ENCODE results near the gene MCRS1.
A peak's percentile ranks its signal among the peaks of the same experiment; 100 is the strongest.
"Not testable (repeated sequence)": the region's sequence is repeated elsewhere in the genome, so short reads cannot be mapped to it uniquely, and the experiment has no call there.

MCRS1 gene, protein sequence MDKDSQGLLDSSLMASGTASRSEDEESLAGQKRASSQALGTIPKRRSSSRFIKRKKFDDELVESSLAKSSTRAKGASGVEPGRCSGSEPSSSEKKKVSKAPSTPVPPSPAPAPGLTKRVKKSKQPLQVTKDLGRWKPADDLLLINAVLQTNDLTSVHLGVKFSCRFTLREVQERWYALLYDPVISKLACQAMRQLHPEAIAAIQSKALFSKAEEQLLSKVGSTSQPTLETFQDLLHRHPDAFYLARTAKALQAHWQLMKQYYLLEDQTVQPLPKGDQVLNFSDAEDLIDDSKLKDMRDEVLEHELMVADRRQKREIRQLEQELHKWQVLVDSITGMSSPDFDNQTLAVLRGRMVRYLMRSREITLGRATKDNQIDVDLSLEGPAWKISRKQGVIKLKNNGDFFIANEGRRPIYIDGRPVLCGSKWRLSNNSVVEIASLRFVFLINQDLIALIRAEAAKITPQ

DNA sequence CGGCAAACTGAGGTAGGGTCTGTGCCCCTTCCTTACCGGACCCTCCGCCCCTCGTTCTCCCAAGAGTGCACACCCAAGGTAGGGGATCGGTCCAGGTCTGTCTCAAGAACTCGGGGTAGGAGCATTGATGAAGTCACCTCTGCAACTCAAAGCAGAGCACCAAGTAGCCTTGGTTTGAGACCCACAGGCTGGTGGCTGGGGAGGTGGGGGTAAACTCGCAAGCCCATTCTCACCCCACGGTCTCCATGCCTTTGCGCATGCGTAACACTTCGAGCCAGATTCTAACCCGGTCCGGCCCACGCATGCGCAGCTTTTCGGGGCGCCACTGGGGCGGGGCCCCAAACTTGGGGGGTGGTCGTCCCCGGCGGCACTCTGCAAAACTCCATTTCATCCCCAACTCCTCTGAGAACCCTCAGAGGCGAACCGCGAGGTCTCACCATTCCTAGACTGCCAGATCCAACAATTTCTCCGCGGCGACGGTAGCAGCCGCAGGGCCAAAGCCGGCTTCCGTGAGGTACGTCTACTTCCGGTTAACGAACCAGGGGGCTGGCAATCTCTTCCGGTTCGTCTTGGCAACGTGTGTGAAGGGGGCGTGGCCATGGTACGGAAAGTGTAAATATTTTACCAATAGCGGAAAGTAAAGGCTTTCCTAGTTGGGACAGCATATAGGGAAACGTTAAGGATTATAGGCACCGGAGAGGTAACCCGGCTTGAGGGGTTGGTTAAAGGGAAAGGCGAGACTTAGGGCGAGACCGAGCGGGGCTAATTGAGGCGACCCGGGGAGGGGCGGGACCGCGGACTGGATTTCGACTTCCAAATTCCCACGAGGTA lies at the start of gene MCRS1:
TSS of gene MCRS1 (minus strand) at position 532 of the 831 bp plus-strand sequence. CDS start 1,411 bp downstream, outside the sequence.
- DNase-seq (ENCODE audit: low read depth), result peak; percentile 77

- DNase-seq (ENCODE audit: low read depth), result no peak
These were observed 48.7 kb upstream of the MCRS1 start for GRCh38 chr12:49616533-49617219.

DNA sequence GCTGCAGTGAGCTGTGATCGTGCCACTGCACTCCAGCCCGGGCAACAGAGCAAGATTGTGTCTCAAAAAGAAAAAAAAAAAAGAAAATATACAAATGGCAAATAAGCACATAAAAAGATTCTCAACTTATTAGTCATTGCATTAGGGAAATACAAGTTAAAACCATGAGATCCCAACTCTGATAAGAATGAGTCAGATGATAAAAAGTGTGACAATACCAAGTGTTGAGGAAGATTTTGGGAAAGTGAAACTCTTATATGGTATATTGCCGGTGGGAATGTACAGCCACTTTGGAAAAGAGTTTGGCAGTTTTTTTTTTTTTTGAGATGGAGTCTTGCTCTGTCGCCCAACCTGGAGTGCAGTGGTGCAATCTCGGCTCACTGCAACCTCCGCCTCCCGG lies 47.8 kb upstream of the MCRS1 start:
- no peak for DNase-seq (ENCODE audit: low read depth)

DNA sequence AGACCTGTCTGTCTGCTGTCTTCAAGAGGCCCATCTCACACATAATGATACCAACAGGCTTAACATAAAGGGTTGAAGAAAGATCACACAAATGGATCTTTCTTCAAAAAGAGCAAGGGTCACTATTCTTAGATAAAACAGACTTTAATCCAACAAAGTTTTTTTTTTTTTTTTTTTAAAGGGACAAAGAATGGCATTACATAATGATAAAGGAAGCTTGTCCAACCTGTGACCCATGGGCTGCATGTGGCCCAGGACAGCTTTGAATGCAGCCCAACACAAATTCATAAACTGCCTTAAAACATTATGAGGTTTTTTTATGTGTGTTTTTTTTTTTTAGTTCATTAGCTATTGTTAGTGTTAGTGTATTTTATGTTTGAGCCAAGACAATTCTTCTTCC lies 44.3 kb upstream of the MCRS1 start:
- DNase-seq (ENCODE audit: low read depth), result no peak

DNA sequence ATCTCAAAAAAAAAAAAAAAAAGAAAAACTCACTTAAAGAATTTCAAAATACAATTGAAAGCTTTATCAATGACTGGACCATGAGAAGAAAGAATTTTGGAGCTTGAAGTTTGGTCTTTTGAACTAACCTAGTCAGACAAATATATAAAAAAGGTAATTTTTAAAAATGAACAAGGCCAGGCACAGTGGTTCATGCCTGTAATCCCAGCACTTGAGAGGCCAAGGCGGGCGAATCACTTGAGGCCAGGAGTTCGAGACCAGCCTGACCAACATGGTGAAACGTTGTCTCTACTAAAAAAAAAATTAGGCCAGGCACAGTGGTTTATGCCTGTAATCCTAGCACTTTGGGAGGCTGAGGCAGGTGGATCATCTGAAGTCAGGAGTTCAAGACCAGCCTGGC lies 42.8 kb upstream of the MCRS1 start:
- DNase-seq (ENCODE audit: low read depth), result not testable (repeated sequence)

- DNase-seq (ENCODE audit: low read depth), result no peak
These were observed 41.9 kb upstream of the MCRS1 start for GRCh38 chr12:49609875-49610154.

DNA sequence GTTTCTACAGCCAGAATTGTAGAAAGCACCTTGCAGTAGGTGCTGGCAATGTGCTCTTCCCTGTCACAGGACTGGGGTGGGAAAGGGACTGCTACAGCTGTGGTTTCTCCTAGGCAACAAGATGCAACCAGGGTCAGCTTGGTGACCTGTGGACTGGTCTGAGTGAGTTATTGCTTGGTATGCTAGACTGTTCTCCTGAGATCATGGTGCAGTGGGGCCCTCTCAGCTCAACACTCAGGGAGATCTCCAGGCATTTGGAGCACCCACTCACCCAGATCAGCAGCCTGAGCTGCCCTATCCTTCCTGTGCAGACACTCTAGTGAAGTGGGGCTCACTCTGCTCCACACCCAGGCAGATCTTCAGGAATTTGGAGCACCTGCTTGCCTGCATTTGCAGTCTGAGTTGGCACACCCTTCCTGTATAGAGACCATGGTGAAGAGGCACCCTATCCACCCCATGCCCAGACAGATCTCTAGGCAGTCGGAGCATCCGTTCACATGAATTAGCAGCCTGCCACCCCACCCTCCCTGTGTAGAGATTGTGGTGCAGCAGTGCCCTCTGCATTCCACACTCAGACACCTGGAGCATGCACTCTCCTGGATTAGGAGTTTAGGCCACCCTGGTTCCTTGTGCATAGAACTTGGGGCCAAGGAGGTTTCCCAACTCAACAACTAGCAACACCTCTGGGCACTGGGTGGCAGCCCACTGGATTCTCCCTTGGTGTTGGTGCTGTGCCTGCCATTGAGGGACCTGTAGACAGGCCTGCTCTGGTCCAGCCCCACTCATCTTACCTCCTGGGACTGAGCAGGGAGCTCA lies 41.3 kb upstream of the MCRS1 start:
- no peak for DNase-seq (ENCODE audit: low read depth)

DNA sequence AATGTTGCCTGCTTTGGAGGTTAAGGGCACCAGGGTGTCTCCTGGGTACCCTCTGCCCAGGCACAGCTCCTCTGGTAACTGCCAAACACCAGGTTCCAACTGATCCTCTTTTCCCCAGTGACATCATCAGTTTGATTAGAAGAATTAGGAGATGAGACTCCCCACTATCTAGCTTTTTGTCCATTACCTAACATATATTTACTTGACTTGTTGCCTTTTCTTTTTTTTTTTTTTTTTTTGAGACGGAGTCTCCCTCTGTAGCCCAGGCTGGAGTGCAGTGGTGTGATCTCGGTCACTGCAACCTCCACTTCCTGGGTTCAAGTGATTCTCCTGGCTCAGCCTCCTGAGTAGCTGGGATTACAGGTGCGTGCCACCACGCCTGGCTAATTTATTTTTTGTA lies 37.6 kb upstream of the MCRS1 start, which contains the start of gene FAM186B:
TSS of gene FAM186B (minus strand) at position 101 of the 400 bp plus-strand sequence. CDS start 162 bp downstream, outside the sequence.
- not testable (repeated sequence) for DNase-seq (ENCODE audit: low read depth)

- DNase-seq (ENCODE audit: low read depth), result no peak
These were observed 36.9 kb upstream of the MCRS1 start for GRCh38 chr12:49604856-49605255.

GRCh38 chr12:49603721-49604120 lies 35.8 kb upstream of the MCRS1 start:
- no peak for DNase-seq (ENCODE audit: low read depth)

GRCh38 chr12:49599961-49600360 lies 32.0 kb upstream of the MCRS1 start:
- no peak for DNase-seq (ENCODE audit: low read depth)

GRCh38 chr12:49598527-49598926 lies 30.6 kb upstream of the MCRS1 start:
- no peak for DNase-seq (ENCODE audit: low read depth)

DNA sequence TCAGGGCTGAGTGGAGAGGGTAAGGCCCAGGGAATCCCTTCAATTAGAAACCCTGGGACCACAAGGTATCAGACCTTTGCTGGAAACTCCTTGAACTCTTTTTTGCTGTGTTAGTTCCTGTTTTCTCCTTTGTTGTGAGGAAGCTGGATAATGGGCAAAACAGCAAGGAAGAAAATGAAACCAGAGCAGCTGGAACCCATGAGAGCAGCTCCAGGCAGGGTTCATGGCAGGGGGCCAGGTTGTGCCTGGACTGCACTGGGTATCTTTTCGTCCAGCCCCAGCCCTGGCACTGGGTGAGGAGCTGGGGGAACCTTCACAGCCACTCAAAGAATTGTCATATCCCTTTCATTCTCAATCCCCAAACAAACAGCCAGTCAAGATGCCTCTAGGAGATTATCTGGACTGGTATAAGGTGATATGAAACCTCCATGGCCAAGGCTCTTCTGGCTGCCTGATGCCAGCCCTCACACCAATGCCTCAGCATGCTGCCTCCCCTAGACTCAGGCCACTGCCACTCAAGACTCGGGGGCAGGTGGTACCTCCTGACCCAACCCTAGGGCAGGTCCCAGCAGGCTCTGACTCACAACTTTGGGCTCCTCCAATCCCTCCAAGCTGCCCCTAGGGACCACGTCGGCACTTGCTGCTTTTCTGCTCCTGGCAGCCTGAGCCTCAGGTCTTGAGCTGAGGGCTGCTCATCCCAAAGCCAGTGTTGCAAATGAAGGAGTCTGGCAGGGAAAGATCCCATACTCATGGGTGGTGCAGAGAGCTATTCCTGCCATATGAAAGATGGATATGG lies 21.0 kb upstream of the MCRS1 start:
- no peak for DNase-seq (ENCODE audit: low read depth)

- DNase-seq (ENCODE audit: low read depth), result no peak
These were observed 20.3 kb upstream of the MCRS1 start for GRCh38 chr12:49588281-49588680.

DNA sequence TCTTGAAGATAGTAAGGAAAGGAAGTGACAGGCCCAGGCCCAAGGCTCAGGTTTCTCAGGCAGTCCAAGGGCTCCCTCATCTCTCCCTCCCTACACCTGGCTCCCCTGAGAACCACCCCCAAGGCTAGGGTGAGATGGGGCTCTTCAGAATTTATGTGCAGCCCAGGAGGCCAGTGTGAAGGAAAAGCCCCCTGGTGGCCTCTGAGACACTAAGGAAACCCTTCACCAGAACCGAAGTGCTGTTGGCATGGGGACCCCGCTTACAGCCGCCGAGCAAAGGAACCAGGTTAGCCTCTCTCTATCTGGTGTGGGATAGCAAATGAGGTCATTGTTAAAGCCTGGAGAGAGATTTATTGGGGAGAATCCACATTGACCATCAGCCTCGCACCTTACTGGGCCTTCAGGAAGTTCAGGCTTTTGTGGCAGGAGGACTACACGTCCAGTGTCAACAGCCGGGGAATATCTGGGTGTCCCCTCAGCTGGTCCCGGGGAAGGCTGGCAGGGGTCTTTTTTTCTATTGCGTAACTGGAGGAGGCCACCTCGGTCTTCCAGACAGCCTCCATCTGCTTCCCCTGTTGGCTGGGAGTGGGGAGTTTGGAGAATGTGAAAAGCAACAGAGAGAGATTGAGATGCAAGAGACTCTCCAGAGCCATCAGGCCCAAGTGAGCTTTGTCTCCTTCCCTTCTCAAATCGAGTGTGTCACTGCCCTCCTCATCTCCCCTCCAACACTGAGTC lies 19.4 kb upstream of the MCRS1 start:
- DNase-seq (ENCODE audit: low read depth), result no peak

DNA sequence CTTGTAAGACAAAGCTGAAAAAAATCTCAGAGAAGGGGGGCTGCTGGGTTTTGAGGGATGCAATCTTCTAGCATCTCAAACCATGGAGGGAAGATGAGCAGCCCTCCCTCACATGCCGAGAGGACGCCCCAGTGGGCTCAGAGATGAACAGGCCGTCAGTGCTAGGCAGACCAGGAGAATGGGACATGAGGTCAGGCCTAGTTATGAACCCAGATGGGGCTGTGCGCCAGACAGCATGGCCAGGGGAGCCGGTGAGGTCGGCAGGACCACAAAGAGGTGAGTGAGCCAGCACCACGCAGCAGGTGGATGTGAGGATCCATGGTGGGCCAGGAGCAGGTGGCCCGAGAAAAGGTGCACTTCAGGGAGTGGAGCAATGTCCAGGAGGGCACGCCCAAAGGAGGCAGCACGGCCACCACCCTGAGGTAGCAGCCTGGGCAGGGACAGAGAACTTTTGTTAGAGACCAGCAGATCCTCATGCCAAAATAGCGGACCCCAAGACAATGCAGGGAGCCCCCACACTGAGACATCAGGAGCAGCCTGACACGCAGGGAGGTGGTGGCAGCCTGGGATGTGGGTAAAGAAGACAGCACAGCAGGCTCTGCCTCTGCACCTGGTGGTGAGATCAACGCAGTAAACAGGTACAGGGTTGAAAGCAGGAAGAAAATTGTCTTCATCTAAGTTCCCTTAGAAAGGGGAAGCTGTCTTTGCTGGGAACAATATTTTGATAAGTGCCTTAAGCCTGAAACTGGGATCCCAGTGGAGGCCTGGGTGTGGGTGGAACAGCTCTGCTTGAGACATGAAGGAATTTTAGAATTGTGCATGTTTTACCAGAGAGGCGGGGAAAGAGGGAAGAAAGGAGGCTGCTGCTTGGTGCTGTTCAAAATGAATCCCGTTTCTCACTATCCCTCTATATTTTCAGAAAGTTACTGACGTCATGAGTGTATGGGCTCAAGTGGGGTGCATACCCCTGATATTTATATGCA lies 17.8 kb upstream of the MCRS1 start:
- DNase-seq (ENCODE audit: low read depth), result no peak

DNA sequence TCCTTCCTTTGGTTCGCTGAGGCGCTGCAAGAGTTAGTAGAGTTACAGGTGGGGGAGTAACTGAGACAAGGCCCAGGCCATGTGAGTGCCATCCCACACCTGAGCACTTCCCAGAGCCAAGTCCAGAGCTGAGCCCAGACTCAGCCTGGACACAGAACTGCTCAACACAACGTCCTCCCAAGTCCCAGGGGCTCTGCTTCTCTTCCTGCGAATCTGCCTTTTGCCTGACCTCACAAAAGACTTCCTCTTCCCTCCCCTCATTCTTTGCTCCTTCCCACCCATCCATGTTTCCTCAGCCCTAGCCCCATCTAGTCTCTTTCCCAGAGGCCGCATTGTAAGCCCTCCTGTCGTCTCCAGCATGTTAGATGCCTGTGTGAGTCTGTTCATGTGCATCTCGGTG lies 16.6 kb upstream of the MCRS1 start:
- no peak for DNase-seq (ENCODE audit: low read depth)

GRCh38 chr12:49583366-49584094 lies 15.6 kb upstream of the MCRS1 start:
- DNase-seq (ENCODE audit: low read depth), result no peak

Data from activated T-cell treated with anti-CD3 and anti-CD28 coated beads for 48 hours (primary cell).